ENCODE results near the gene PHAX.
"Not testable (repeated sequence)": the region's sequence is repeated elsewhere in the genome, so short reads cannot be mapped to it uniquely, and the experiment has no call there.

PHAX gene

GRCh38 chr5:126587551-126588390, 13.0 kb upstream of the PHAX start:
- H3K36me3 ChIP-seq (ENCODE audit: insufficient read depth, low read length) = peaks cover 13% of the 10 kb centered on the region
- H3K4me1 ChIP-seq (ENCODE audit: insufficient read depth, low read length) = no peaks in the 10 kb centered on the region
- H3K27ac ChIP-seq (ENCODE audit: low read depth, low read length) = no peak overlapping the region

GRCh38 chr5:126589536-126590297, 11.0 kb upstream of the PHAX start:
- Histone ChIP-seq H3K4me3 (ENCODE audit: low read depth in 1 of 2, low read length in 2 of 2) (no peak overlapping the region), H3K36me3 (ENCODE audit: insufficient read depth, low read length) (peaks cover 6% of the 10 kb centered on the region), H3K27me3 (ENCODE audit: control insufficient read depth in 1 of 2, insufficient read depth in 2 of 2, low read length in 2 of 2) (no peaks in the 10 kb centered on the region), H3K4me1 (ENCODE audit: insufficient read depth, low read length) (peaks cover 12% of the 10 kb centered on the region), H3K9ac (ENCODE audit: low read length) (no peak overlapping the region), H3K27ac (ENCODE audit: low read depth, low read length) (no peak overlapping the region), H3K9me3 (ENCODE audit: low read length) (no peaks in the 10 kb centered on the region)

More at GRCh38 chr5:126587551-126588390, 13.0 kb upstream of the PHAX start:
- no peak overlapping the region for H3K9ac ChIP-seq (ENCODE audit: low read length)
- H3K27me3 ChIP-seq (ENCODE audit: control insufficient read depth in 1 of 2, insufficient read depth in 2 of 2, low read length in 2 of 2) = no peaks in the 10 kb centered on the region
- no peak overlapping the region for H3K4me3 ChIP-seq (ENCODE audit: low read depth in 1 of 2, low read length in 2 of 2)
- H3K9me3 ChIP-seq (ENCODE audit: low read length) = no peaks in the 10 kb centered on the region

GRCh38 chr5:126591549-126591948, 9.2 kb upstream of the PHAX start:
- H3K27me3 ChIP-seq (ENCODE audit: control insufficient read depth in 1 of 2, insufficient read depth in 2 of 2, low read length in 2 of 2) = no peaks in the 10 kb centered on the region
- no peaks in the 10 kb centered on the region for H3K9me3 ChIP-seq (ENCODE audit: low read length)
- peaks cover 6% of the 10 kb centered on the region for H3K36me3 ChIP-seq (ENCODE audit: insufficient read depth, low read length)
- H3K4me1 ChIP-seq (ENCODE audit: insufficient read depth, low read length) = peaks cover 12% of the 10 kb centered on the region
- H3K9ac ChIP-seq (ENCODE audit: low read length) = no peak overlapping the region
- no peak overlapping the region for H3K27ac ChIP-seq (ENCODE audit: low read depth, low read length)
- H3K4me3 ChIP-seq (ENCODE audit: low read depth in 1 of 2, low read length in 2 of 2) = no peak overlapping the region

GRCh38 chr5:126594748-126595485, 5.8 kb upstream of the PHAX start, which contains the start of gene ALDH7A1:
Gene ALDH7A1 (minus strand): TSS chr5:126595219. CDS start chr5:126595198, 21 bp downstream.
- Histone ChIP-seq H3K36me3 (ENCODE audit: insufficient read depth, low read length) (no peaks in the 10 kb centered on the region), H3K27me3 (ENCODE audit: control insufficient read depth in 1 of 2, insufficient read depth in 2 of 2, low read length in 2 of 2) (no peaks in the 10 kb centered on the region), H3K27ac (ENCODE audit: low read depth, low read length) (peak within 1 kb of the TSS; percentile 76), H3K9me3 (ENCODE audit: low read length) (no peaks in the 10 kb centered on the region), H3K4me1 (ENCODE audit: insufficient read depth, low read length) (peaks cover 12% of the 10 kb centered on the region), H3K4me3 (ENCODE audit: low read depth in 1 of 2, low read length in 2 of 2) (peak within 1 kb of the TSS; percentile 71 to 83), H3K9ac (ENCODE audit: low read length) (no peak within 1 kb of the TSS)

GRCh38 chr5:126595486-126596083, 5.2 kb upstream of the PHAX start:
- H3K27me3 ChIP-seq (ENCODE audit: control insufficient read depth in 1 of 2, insufficient read depth in 2 of 2, low read length in 2 of 2) = no peaks in the 10 kb centered on the region
- H3K4me3 ChIP-seq (ENCODE audit: low read depth in 1 of 2, low read length in 2 of 2) = peak overlapping the region; percentile 71 to 83
- H3K9ac ChIP-seq (ENCODE audit: low read length) = no peak overlapping the region
- peak overlapping the region; percentile 76 for H3K27ac ChIP-seq (ENCODE audit: low read depth, low read length)
- H3K36me3 ChIP-seq (ENCODE audit: insufficient read depth, low read length) = no peaks in the 10 kb centered on the region
- H3K9me3 ChIP-seq (ENCODE audit: low read length) = no peaks in the 10 kb centered on the region
- H3K4me1 ChIP-seq (ENCODE audit: insufficient read depth, low read length) = peaks cover 12% of the 10 kb centered on the region

- H3K4me1 ChIP-seq (ENCODE audit: insufficient read depth, low read length) = peaks cover 20% of the 10 kb centered on the region
- no peaks in the 10 kb centered on the region for H3K9me3 ChIP-seq (ENCODE audit: low read length)
- no peaks in the 10 kb centered on the region for H3K36me3 ChIP-seq (ENCODE audit: insufficient read depth, low read length)
- H3K4me3 ChIP-seq (ENCODE audit: low read depth in 1 of 2, low read length in 2 of 2) = no peak overlapping the region
- H3K9ac ChIP-seq (ENCODE audit: low read length) = no peak overlapping the region
- no peaks in the 10 kb centered on the region for H3K27me3 ChIP-seq (ENCODE audit: control insufficient read depth in 1 of 2, insufficient read depth in 2 of 2, low read length in 2 of 2)
- no peak overlapping the region for H3K27ac ChIP-seq (ENCODE audit: low read depth, low read length)
Measured at GRCh38 chr5:126597156-126597555, 3.6 kb upstream of the PHAX start.

- Histone ChIP-seq H3K4me3 (ENCODE audit: low read depth in 1 of 2, low read length in 2 of 2) (no peak overlapping the region), H3K9me3 (ENCODE audit: low read length) (no peaks in the 10 kb centered on the region), H3K36me3 (ENCODE audit: insufficient read depth, low read length) (peaks cover 12% of the 10 kb centered on the region), H3K27ac (ENCODE audit: low read depth, low read length) (no peak overlapping the region), H3K4me1 (ENCODE audit: insufficient read depth, low read length) (peaks cover 12% of the 10 kb centered on the region), H3K27me3 (ENCODE audit: control insufficient read depth in 1 of 2, insufficient read depth in 2 of 2, low read length in 2 of 2) (no peaks in the 10 kb centered on the region), H3K9ac (ENCODE audit: low read length) (no peak overlapping the region)
Measured at GRCh38 chr5:126599499-126599898, 1.2 kb upstream of the PHAX start.

GRCh38 chr5:126599971-126600630, 646 bp upstream of the PHAX start:
- peaks cover 14% of the 10 kb centered on the region for H3K4me1 ChIP-seq (ENCODE audit: insufficient read depth, low read length)
- H3K9me3 ChIP-seq (ENCODE audit: low read length); H3K27ac ChIP-seq (ENCODE audit: low read depth, low read length); H3K9ac ChIP-seq (ENCODE audit: low read length); H3K27me3 ChIP-seq (ENCODE audit: control insufficient read depth in 1 of 2, insufficient read depth in 2 of 2, low read length in 2 of 2): not testable (repeated sequence)
- H3K4me3 ChIP-seq (ENCODE audit: low read depth in 1 of 2, low read length in 2 of 2) = peak overlapping the region; percentile 39 to 91
- peaks cover 12% of the 10 kb centered on the region for H3K36me3 ChIP-seq (ENCODE audit: insufficient read depth, low read length)

GRCh38 chr5:126603402-126603991, 2.8 kb downstream of the PHAX start:
- H3K4me1 ChIP-seq (ENCODE audit: insufficient read depth, low read length) = peaks cover 25% of the 10 kb centered on the region
- H3K9ac ChIP-seq (ENCODE audit: low read length) = no peak overlapping the region
- no peaks in the 10 kb centered on the region for H3K27me3 ChIP-seq (ENCODE audit: control insufficient read depth in 1 of 2, insufficient read depth in 2 of 2, low read length in 2 of 2)
- H3K9me3 ChIP-seq (ENCODE audit: low read length) = no peaks in the 10 kb centered on the region
- peaks cover 18% of the 10 kb centered on the region for H3K36me3 ChIP-seq (ENCODE audit: insufficient read depth, low read length)
- no peak overlapping the region for H3K27ac ChIP-seq (ENCODE audit: low read depth, low read length)
- no peak overlapping the region for H3K4me3 ChIP-seq (ENCODE audit: low read depth in 1 of 2, low read length in 2 of 2)

- peaks cover 35% of the 10 kb centered on the region for H3K36me3 ChIP-seq (ENCODE audit: insufficient read depth, low read length)
- H3K4me1 ChIP-seq (ENCODE audit: insufficient read depth, low read length) = peaks cover 25% of the 10 kb centered on the region
- no peaks in the 10 kb centered on the region for H3K27me3 ChIP-seq (ENCODE audit: control insufficient read depth in 1 of 2, insufficient read depth in 2 of 2, low read length in 2 of 2)
- H3K9me3 ChIP-seq (ENCODE audit: low read length) = no peaks in the 10 kb centered on the region
- no peak overlapping the region for H3K9ac ChIP-seq (ENCODE audit: low read length)
- H3K4me3 ChIP-seq (ENCODE audit: low read depth in 1 of 2, low read length in 2 of 2) = no peak overlapping the region
- no peak overlapping the region for H3K27ac ChIP-seq (ENCODE audit: low read depth, low read length)
Measured at GRCh38 chr5:126605525-126605924, 4.8 kb downstream of the PHAX start.

All from muscle layer of colon (tissue), 2 donors.